Activated CD4-positive, alpha-beta T cell treated with anti-CD3 and anti-CD28 coated beads for 36 hours (primary cell): Measurements from ENCODE around the gene SPEM2. TPM values are rescaled to one million over a fixed set of nuclear protein-coding genes. Genes with fewer than 3 reads are reported as not detected.
"Not testable (repeated sequence)": the region's sequence is repeated elsewhere in the genome, so short reads cannot be mapped to it uniquely, and the experiment has no call there.

Experiments
- ATAC-seq: fragments of 200-7000 bp; cut with Tn5 transposase; one replicate; pipeline ENCODE4 v1.10.0; 2021; ENCODE audit warnings: mild to moderate bottlenecking, moderate library complexity
- CTCF ChIA-PET: fragments of 350-600 bp; sonication (Branson Sonifier 250); formaldehyde crosslinking; loops from one replicate; lab custom pipeline; 2021; ENCODE audit warnings: antibody characterized with exemption; lab: Charles Lee
- POLR2A ChIA-PET: fragments of 350-600 bp; sonication (Branson Sonifier 250); formaldehyde crosslinking; loops from one replicate; lab custom pipeline; 2021; ENCODE audit warnings: antibody characterized with exemption, inconsistent platforms; lab: Charles Lee
- DNase-seq: peaks from one replicate; pipeline ENCODE4 v3.0.0-alpha.2; 2020
- H3K27ac Mint-ChIP-seq: one replicate; pipeline ENCODE4 v1.8.0; 2021; ENCODE audit warnings: mixed read lengths
- H3K27me3 Mint-ChIP-seq: one replicate; pipeline ENCODE4 v1.8.0; 2021; ENCODE audit warnings: mixed read lengths
- H3K36me3 Mint-ChIP-seq: one replicate; pipeline ENCODE4 v1.8.0; 2021; ENCODE audit warnings: low read depth, mixed read lengths
- H3K4me1 Mint-ChIP-seq: one replicate; pipeline ENCODE4 v1.8.0; 2021; ENCODE audit warnings: mixed read lengths
- H3K4me3 Mint-ChIP-seq: one replicate; pipeline ENCODE4 v1.8.0; 2021; ENCODE audit warnings: mild to moderate bottlenecking, moderate library complexity, mixed read lengths
- H3K9me3 Mint-ChIP-seq: one replicate; pipeline ENCODE4 v1.8.0; 2021; ENCODE audit warnings: low read depth, mixed read lengths
- intact Hi-C, 2 experiments: fragments of 100-400 bp; cut with DNase I in 1 of 2; cut with micrococcal nuclease in 1 of 2; formaldehyde crosslinking; loops; one replicate each; pipeline versions ENCODE4 v1.14.2 to v1.15.1; 2022 to 2024; cut with DNase I, micrococcal nuclease
- total RNA-seq, 2 experiments: library from RNA; stranded (reverse); gene quantifications; one replicate each; pipeline ENCODE4 v1.2.3, GENCODE V29; 2021

The SPEM2 gene
- total RNA-seq, 2 experiments from 2014 or later: not detected

GRCh38 chr17:7464081-7464480 lies 38.7 kb downstream of the SPEM2 start:
- POLR2A ChIA-PET: interaction anchor here (0.6 to 0.8 kb wide), 2 partner anchors 12 to 92 kb away, joined by 3 read pairs; no protein-coding TSS in a partner anchor
- ATAC-seq: no peak

GRCh38 chr17:7465597-7466275 lies 40.3 kb downstream of the SPEM2 start:
- Mint-ChIP-seq H3K9me3 (no peaks in the 10 kb centered on the region), H3K27me3 (no peaks in the 10 kb centered on the region), H3K4me3 (no peak overlapping the region), H3K27ac (no peak overlapping the region), H3K36me3 (peaks cover 17% of the 10 kb centered on the region), H3K4me1 (peaks cover 10% of the 10 kb centered on the region)
- intact Hi-C loops: no loop called here
- DNase-seq: no peak
- ATAC-seq: no peak
- ChIA-PET POLR2A (interaction anchor here (1.1 kb wide), 1 partner anchor 22 kb away, joined by 3 read pairs; no protein-coding TSS in a partner anchor), CTCF (interaction anchor here (0.9 kb wide), 1 partner anchor 10 kb away, joined by 4 read pairs; no protein-coding TSS in a partner anchor)

More at GRCh38 chr17:7464081-7464480, 38.7 kb downstream of the SPEM2 start:
- peaks cover 10% of the 10 kb centered on the region for H3K4me1 Mint-ChIP-seq
- H3K4me3 Mint-ChIP-seq: no peak overlapping the region
- peaks cover 17% of the 10 kb centered on the region for H3K36me3 Mint-ChIP-seq
- H3K27me3 Mint-ChIP-seq: no peaks in the 10 kb centered on the region
- CTCF ChIA-PET: interaction anchor here (0.6 to 1.1 kb wide), 2 partner anchors 20 to 85 kb away, joined by 3 to 4 read pairs; no protein-coding TSS in a partner anchor
- intact Hi-C loops: no loop called here
- H3K27ac Mint-ChIP-seq: no peak overlapping the region
- DNase-seq: no peak
- no peaks in the 10 kb centered on the region for H3K9me3 Mint-ChIP-seq

- ChIA-PET CTCF (interaction anchor here (0.9 kb wide), 1 partner anchor 10 kb away, joined by 4 read pairs; no protein-coding TSS in a partner anchor), POLR2A (interaction anchor here (0.7 to 1.1 kb wide), 3 partner anchors 10 to 89 kb away, joined by 3 to 4 read pairs (median 3); no protein-coding TSS in a partner anchor)
- no peaks in the 10 kb centered on the region for H3K9me3 Mint-ChIP-seq
- H3K27me3 Mint-ChIP-seq: no peaks in the 10 kb centered on the region
- intact Hi-C loops: no loop called here
- peaks cover 16% of the 10 kb centered on the region for H3K36me3 Mint-ChIP-seq
- no peak overlapping the region for H3K27ac Mint-ChIP-seq
- no peak overlapping the region for H3K4me3 Mint-ChIP-seq
- no peak for DNase-seq
- ATAC-seq: no peak
- peaks cover 10% of the 10 kb centered on the region for H3K4me1 Mint-ChIP-seq
Observed at GRCh38 chr17:7466318-7466638, 40.9 kb downstream of the SPEM2 start.

GRCh38 chr17:7466639-7467341 lies 41.4 kb downstream of the SPEM2 start:
- ChIA-PET CTCF (interaction anchor here (0.9 kb wide), 1 partner anchor 9 kb away, joined by 4 read pairs; no protein-coding TSS in a partner anchor), POLR2A (interaction anchor here (0.7 to 1.1 kb wide), 3 partner anchors 10 to 89 kb away, joined by 3 to 4 read pairs (median 3); no protein-coding TSS in a partner anchor)
- Mint-ChIP-seq H3K4me3 (no peak overlapping the region), H3K36me3 (peaks cover 14% of the 10 kb centered on the region), H3K4me1 (peaks cover 15% of the 10 kb centered on the region), H3K9me3 (no peaks in the 10 kb centered on the region), H3K27me3 (no peaks in the 10 kb centered on the region), H3K27ac (peak overlapping the region; percentile 58)
- DNase-seq: no peak
- ATAC-seq: no peak
- intact Hi-C loops: no loop called here

GRCh38 chr17:7467498-7467897 lies 42.1 kb downstream of the SPEM2 start:
- peak overlapping the region; percentile 58 for H3K27ac Mint-ChIP-seq
- no peak overlapping the region for H3K4me3 Mint-ChIP-seq
- ChIA-PET CTCF (no interaction called here), POLR2A (no interaction called here)
- H3K4me1 Mint-ChIP-seq: peaks cover 18% of the 10 kb centered on the region
- intact Hi-C loops: no loop called here
- H3K9me3 Mint-ChIP-seq: no peaks in the 10 kb centered on the region
- H3K36me3 Mint-ChIP-seq: peaks cover 14% of the 10 kb centered on the region
- no peak for ATAC-seq
- H3K27me3 Mint-ChIP-seq: no peaks in the 10 kb centered on the region
- no peak for DNase-seq

- no peaks in the 10 kb centered on the region for H3K27me3 Mint-ChIP-seq
- H3K4me3 Mint-ChIP-seq: no peak overlapping the region
- H3K4me1 Mint-ChIP-seq: peaks cover 18% of the 10 kb centered on the region
- no peak overlapping the region for H3K27ac Mint-ChIP-seq
- no peaks in the 10 kb centered on the region for H3K9me3 Mint-ChIP-seq
- intact Hi-C loops: no loop called here
- peaks cover 14% of the 10 kb centered on the region for H3K36me3 Mint-ChIP-seq
- ChIA-PET POLR2A (no interaction called here), CTCF (no interaction called here)
- no peak for ATAC-seq
- DNase-seq: no peak
Observed at GRCh38 chr17:7468290-7468689, 42.9 kb downstream of the SPEM2 start.

- no peak for DNase-seq
- no peak overlapping the region for H3K4me3 Mint-ChIP-seq
- CTCF ChIA-PET: no interaction called here
- no peak for ATAC-seq
- H3K36me3 Mint-ChIP-seq: peaks cover 13% of the 10 kb centered on the region
- POLR2A ChIA-PET: no interaction called here
- peak overlapping the region; percentile 33 for H3K27ac Mint-ChIP-seq
- H3K9me3 Mint-ChIP-seq: no peaks in the 10 kb centered on the region
- H3K27me3 Mint-ChIP-seq: no peaks in the 10 kb centered on the region
- intact Hi-C loops: no loop called here
- H3K4me1 Mint-ChIP-seq: peaks cover 18% of the 10 kb centered on the region
Observed at GRCh38 chr17:7468804-7469389, 43.5 kb downstream of the SPEM2 start.

GRCh38 chr17:7469843-7470242 lies 44.4 kb downstream of the SPEM2 start:
- Mint-ChIP-seq H3K36me3 (peaks cover 12% of the 10 kb centered on the region), H3K4me1 (peaks cover 23% of the 10 kb centered on the region)
- POLR2A ChIA-PET, intact Hi-C loops, H3K4me3 Mint-ChIP-seq, H3K9me3 Mint-ChIP-seq, H3K27ac Mint-ChIP-seq, ATAC-seq, H3K27me3 Mint-ChIP-seq, DNase-seq: not testable (repeated sequence)
- CTCF ChIA-PET: interaction anchor here (0.8 to 1.5 kb wide), 3 partner anchors 24 to 33 kb away, joined by 3 to 5 read pairs (median 4); no protein-coding TSS in a partner anchor

GRCh38 chr17:7470457-7470973 lies 45.1 kb downstream of the SPEM2 start:
- Mint-ChIP-seq H3K36me3 (peaks cover 10% of the 10 kb centered on the region), H3K4me1 (peaks cover 23% of the 10 kb centered on the region)
- DNase-seq, POLR2A ChIA-PET, H3K4me3 Mint-ChIP-seq, intact Hi-C loops, H3K9me3 Mint-ChIP-seq, ATAC-seq, H3K27ac Mint-ChIP-seq, H3K27me3 Mint-ChIP-seq: not testable (repeated sequence)
- CTCF ChIA-PET: interaction anchor here (0.8 to 1.5 kb wide), 3 partner anchors 25 to 33 kb away, joined by 3 to 5 read pairs (median 4); no protein-coding TSS in a partner anchor

- H3K4me1 Mint-ChIP-seq: peaks cover 35% of the 10 kb centered on the region
- H3K36me3 Mint-ChIP-seq: peaks cover 13% of the 10 kb centered on the region
- H3K9me3 Mint-ChIP-seq: no peaks in the 10 kb centered on the region
- H3K27me3 Mint-ChIP-seq: no peaks in the 10 kb centered on the region
- DNase-seq: no peak
- POLR2A ChIA-PET: no interaction called here
- CTCF ChIA-PET: interaction anchor here (0.6 to 0.8 kb wide), 3 partner anchors 9 to 147 kb away, joined by 3 read pairs; partner anchors contain the start of gene TMEM95
- intact Hi-C loops: no loop called here
- H3K4me3 Mint-ChIP-seq: no peak overlapping the region
- H3K27ac Mint-ChIP-seq: peak overlapping the region; percentile 47
- ATAC-seq: no peak
Observed at GRCh38 chr17:7471729-7472128, 46.3 kb downstream of the SPEM2 start.

- H3K4me3 Mint-ChIP-seq, intact Hi-C loops, ATAC-seq, DNase-seq, H3K9me3 Mint-ChIP-seq, POLR2A ChIA-PET, H3K27ac Mint-ChIP-seq, H3K27me3 Mint-ChIP-seq: not testable (repeated sequence)
- CTCF ChIA-PET: interaction anchor here (1.1 to 3.5 kb wide), 2 partner anchors 12 to 86 kb away, joined by 3 to 12 read pairs; no protein-coding TSS in a partner anchor
- H3K4me1 Mint-ChIP-seq: peaks cover 45% of the 10 kb centered on the region
- peaks cover 10% of the 10 kb centered on the region for H3K36me3 Mint-ChIP-seq
Observed at GRCh38 chr17:7474767-7475166, 49.4 kb downstream of the SPEM2 start.
